Mesothelial cell of epicardium (in vitro differentiated cells): Measurements from ENCODE around the gene PRTN3. TPM values are rescaled to one million over a fixed set of nuclear protein-coding genes. Genes with fewer than 3 reads are reported as not detected.
"Not testable (repeated sequence)": the region's sequence is repeated elsewhere in the genome, so short reads cannot be mapped to it uniquely, and the experiment has no call there.

Experiments
- DNase-seq, 2 experiments: peaks; one replicate each; pipeline ENCODE4 v3.0.0; 2021; ENCODE audit warnings: low spot score in 2 of 2; ENCODE audit not compliant: unreplicated experiment in 2 of 2
- H3K27ac Mint-ChIP-seq: 2 replicates; pipeline ENCODE4 v1.8.0; 2021; ENCODE audit warnings: mixed read lengths
- H3K27me3 Mint-ChIP-seq: 2 replicates; pipeline ENCODE4 v1.8.0; 2021; ENCODE audit warnings: low read depth, mixed read lengths
- H3K36me3 Mint-ChIP-seq: 2 replicates; pipeline ENCODE4 v1.8.0; 2021; ENCODE audit warnings: mixed read lengths
- H3K4me1 Mint-ChIP-seq: 2 replicates; pipeline ENCODE4 v1.8.0; 2021; ENCODE audit warnings: mixed read lengths
- H3K4me3 Mint-ChIP-seq: 2 replicates; pipeline ENCODE4 v1.8.0; 2021; ENCODE audit warnings: mild to moderate bottlenecking, moderate library complexity, mixed read lengths
- H3K9me3 Mint-ChIP-seq: 2 replicates; pipeline ENCODE4 v1.8.0; 2021; ENCODE audit warnings: mixed read lengths
- CTCF ChIP-seq: fragments of 200-600 bp; sonication (generic); IDR thresholded peaks from one replicate; pipeline ENCODE4 v1.5.0; 2021; ENCODE audit warnings: antibody characterized with exemption; ENCODE audit not compliant: unreplicated experiment
- total RNA-seq: library from RNA; stranded (reverse); gene quantifications from 3 replicates; pipeline ENCODE4 v1.2.1, GENCODE V29; 2021

Gene PRTN3
- total RNA-seq, 1 donor from 2014 or later, result not detected

- H3K27ac Mint-ChIP-seq, result no peak overlapping the region
- no peaks in the 10 kb centered on the region for H3K36me3 Mint-ChIP-seq
- peaks cover 32% of the 10 kb centered on the region for H3K27me3 Mint-ChIP-seq
- H3K4me3 Mint-ChIP-seq, result no peak overlapping the region
- no peaks in the 10 kb centered on the region for H3K9me3 Mint-ChIP-seq
- peaks cover 10% of the 10 kb centered on the region for H3K4me1 Mint-ChIP-seq
- TF ChIP-seq CTCF, result no peak
- DNase-seq, result no peak
These were observed 5.1 kb downstream of the PRTN3 start for GRCh38 chr19:845707-846521.

- no peak for DNase-seq
- Mint-ChIP-seq H3K36me3 (no peaks in the 10 kb centered on the region), H3K4me1 (peaks cover 10% of the 10 kb centered on the region), H3K9me3 (no peaks in the 10 kb centered on the region), H3K4me3 (no peak overlapping the region), H3K27ac (no peak overlapping the region), H3K27me3 (peaks cover 17% of the 10 kb centered on the region)
- TF ChIP-seq CTCF, result no peak
These were observed 7.7 kb downstream of the PRTN3 start for GRCh38 chr19:848386-848921.

- H3K36me3 Mint-ChIP-seq, H3K27ac Mint-ChIP-seq: not testable (repeated sequence)
- H3K27me3 Mint-ChIP-seq, result peaks cover 13% of the 10 kb centered on the region
These were observed 8.4 kb downstream of the PRTN3 start for GRCh38 chr19:849195-849594.

GRCh38 chr19:850221-850978 lies 9.6 kb downstream of the PRTN3 start:
- H3K36me3 Mint-ChIP-seq, result no peaks in the 10 kb centered on the region
- peaks cover 6% of the 10 kb centered on the region for H3K27me3 Mint-ChIP-seq
- TF ChIP-seq CTCF, result no peak
- H3K9me3 Mint-ChIP-seq, result no peaks in the 10 kb centered on the region
- DNase-seq, result no peak
- H3K4me3 Mint-ChIP-seq, result no peak overlapping the region
- peaks cover 7% of the 10 kb centered on the region for H3K4me1 Mint-ChIP-seq
- H3K27ac Mint-ChIP-seq, result no peak overlapping the region

More at GRCh38 chr19:849195-849594, 8.4 kb downstream of the PRTN3 start:
- peaks cover 10% of the 10 kb centered on the region for H3K4me1 Mint-ChIP-seq
- DNase-seq, H3K4me3 Mint-ChIP-seq, H3K9me3 Mint-ChIP-seq: not testable (repeated sequence)

- Mint-ChIP-seq H3K4me3 (no peak overlapping the region), H3K27me3 (peaks cover 2% of the 10 kb centered on the region), H3K27ac (no peak overlapping the region), H3K36me3 (no peaks in the 10 kb centered on the region), H3K9me3 (no peaks in the 10 kb centered on the region), H3K4me1 (peaks cover 5% of the 10 kb centered on the region)
- no peak for TF ChIP-seq CTCF
- no peak for DNase-seq
These were observed 10.2 kb downstream of the PRTN3 start for GRCh38 chr19:850979-851335.
